DND-41 (cell line): ENCODE results near the gene TBC1D22A.

Experiments
- ATAC-seq: fragments of 200-7000 bp; cut with Tn5 transposase; 3 replicates; pipeline ENCODE4 v1.9.1; 2021; ENCODE audit warnings: low read depth; ENCODE audit not compliant: insufficient read depth
- DNase-seq: peaks from one replicate; pipeline ENCODE4 v3.0.0-alpha.2; 2020
- H2AFZ ChIP-seq: 2 replicates; pipeline ENCODE4 v1.6.0; 2012; ENCODE audit warnings: low read depth, low read length
- H3K27ac ChIP-seq: 2 replicates; pipeline ENCODE4 v1.5.1; 2012; ENCODE audit warnings: low read length, inconsistent platforms
- H3K27me3 ChIP-seq: fragments of 200-600 bp; sonication (generic); 2 replicates; pipeline ENCODE4 v1.6.0; 2012; ENCODE audit warnings: low read length, mild to moderate bottlenecking, inconsistent platforms; ENCODE audit not compliant: insufficient read depth, poor library complexity
- H3K36me3 ChIP-seq: 2 replicates; pipeline ENCODE4 v1.5.1; 2012; ENCODE audit warnings: low read length, inconsistent platforms; ENCODE audit not compliant: insufficient read depth
- H3K4me1 ChIP-seq: 2 replicates; pipeline ENCODE4 v1.5.1; 2012; ENCODE audit warnings: mild to moderate bottlenecking, low read length; ENCODE audit not compliant: insufficient read depth
- H3K4me2 ChIP-seq: 2 replicates; pipeline ENCODE4 v1.6.0; 2012; ENCODE audit warnings: mild to moderate bottlenecking, moderate library complexity, low read length, inconsistent platforms; ENCODE audit not compliant: insufficient read depth
- H3K4me3 ChIP-seq, 2 experiments: fragments of 200-600 bp in 1 of 2; shearing (Covaris generic) in 1 of 2; 2 replicates each; pipeline ENCODE4 v1.5.1; 2012 to 2016; ENCODE audit warnings: inconsistent platforms in 2 of 2, low read length in 2 of 2, mild to moderate bottlenecking in 2 of 2, low read depth in 1 of 2, moderate library complexity in 1 of 2
- H3K79me2 ChIP-seq: 2 replicates; pipeline ENCODE4 v1.6.0; 2012; ENCODE audit warnings: low read length, inconsistent platforms; ENCODE audit not compliant: insufficient read depth
- H3K9ac ChIP-seq: 2 replicates; pipeline ENCODE4 v1.6.0; 2012; ENCODE audit warnings: low read depth, mild to moderate bottlenecking, inconsistent platforms, low read length, moderate library complexity
- H3K9me3 ChIP-seq: 2 replicates; pipeline ENCODE4 v1.5.1; 2012; ENCODE audit warnings: low read length, moderate library complexity, mild to moderate bottlenecking, inconsistent platforms; ENCODE audit not compliant: insufficient read depth, severe bottlenecking
- H4K20me1 ChIP-seq: 2 replicates; pipeline ENCODE4 v1.6.0; 2012; ENCODE audit warnings: low read length; ENCODE audit not compliant: insufficient read depth
- CTCF ChIP-seq: IDR thresholded peaks from 2 replicates; pipeline ENCODE4 v1.5.1; 2012; ENCODE audit warnings: borderline replicate concordance, low read length, moderate library complexity, mild to moderate bottlenecking; ENCODE audit not compliant: poor library complexity, severe bottlenecking; ENCODE audit errors: extremely low read depth
- EZH2 ChIP-seq: IDR thresholded peaks from 3 replicates; pipeline ENCODE4 v1.6.1; 2012; ENCODE audit warnings: borderline replicate concordance, low read depth, mild to moderate bottlenecking, moderate library complexity, low read length, inconsistent platforms; ENCODE audit not compliant: severe bottlenecking

The TBC1D22A gene

GRCh38 chr22:47112582-47112965 is 350.1 kb downstream of the TBC1D22A start:
- Histone ChIP-seq H3K4me3 (no peak overlapping the region), H3K4me1 (no peaks in the 10 kb centered on the region), H3K9me3 (no peaks in the 10 kb centered on the region), H4K20me1 (no peaks in the 10 kb centered on the region; the same call in 1 of the 2 replicates), H3K4me2 (no peak overlapping the region), H3K79me2 (no peaks in the 10 kb centered on the region), H3K27me3 (no peaks in the 10 kb centered on the region), H3K36me3 (peaks cover 17% of the 10 kb centered on the region), H3K27ac (no peak overlapping the region), H2AFZ (no peak overlapping the region), H3K9ac (no peak overlapping the region)
- ATAC-seq, result no peak
- TF ChIP-seq EZH2 (no peak), CTCF (no peak)
- DNase-seq, result no peak

DNA sequence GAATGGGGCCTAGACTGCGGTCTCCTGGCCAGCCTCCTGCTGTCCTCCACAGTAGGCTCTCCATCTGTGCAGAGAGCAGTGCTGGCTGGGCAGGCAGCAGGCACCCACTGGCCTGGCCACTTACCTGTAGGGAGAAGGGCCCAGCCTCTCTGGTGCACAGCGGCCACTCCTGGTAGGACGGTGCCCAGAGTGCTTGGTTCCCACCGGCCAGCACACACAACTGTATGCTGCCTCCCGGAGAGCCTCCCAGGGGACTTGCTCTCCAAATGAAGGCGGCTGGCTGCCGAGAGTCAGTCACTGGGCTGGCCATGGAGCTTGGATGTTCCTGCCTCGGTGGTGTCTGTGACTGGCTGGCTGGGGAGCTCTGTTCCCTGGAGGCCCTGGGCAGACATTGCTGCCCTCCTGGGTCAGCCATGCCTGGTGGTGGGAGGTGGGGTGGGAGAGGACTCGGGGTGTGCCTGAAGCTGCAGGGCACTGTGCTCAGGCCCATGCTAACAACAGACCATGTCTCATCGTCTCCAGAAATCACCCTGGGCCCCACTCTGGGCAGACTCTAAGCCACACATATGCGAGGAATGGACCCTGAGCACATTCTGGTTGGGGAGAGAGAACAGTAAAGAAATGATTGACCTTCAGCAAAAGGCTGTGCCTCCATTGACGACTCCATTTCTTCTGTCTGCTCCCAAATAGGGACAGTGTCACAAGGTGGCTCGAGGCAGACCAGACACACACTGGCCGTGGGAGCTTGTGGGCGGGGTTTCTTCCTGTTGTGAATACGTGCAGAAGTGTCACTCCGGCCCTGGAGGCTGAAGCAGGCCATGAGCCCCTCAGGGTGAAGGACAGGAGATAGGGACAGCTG is 350.8 kb downstream of the TBC1D22A start:
- no peaks in the 10 kb centered on the region; the same call in 1 of the 2 replicates for H4K20me1 ChIP-seq

GRCh38 chr22:47113853-47114415 is 351.5 kb downstream of the TBC1D22A start:
- Histone ChIP-seq H4K20me1 (no peaks in the 10 kb centered on the region; the same call in 1 of the 2 replicates), H3K27ac (no peak overlapping the region), H3K27me3 (no peaks in the 10 kb centered on the region), H3K9me3 (no peaks in the 10 kb centered on the region), H3K79me2 (no peaks in the 10 kb centered on the region), H3K4me2 (no peak overlapping the region), H3K4me3 (no peak overlapping the region), H3K9ac (no peak overlapping the region), H3K36me3 (peaks cover 17% of the 10 kb centered on the region), H2AFZ (no peak overlapping the region), H3K4me1 (no peaks in the 10 kb centered on the region)
- no peak for TF ChIP-seq EZH2
- TF ChIP-seq CTCF, result no peak
- ATAC-seq, result no peak
- DNase-seq, result no peak

More for the DNA sequence above, 350.8 kb downstream of the TBC1D22A start:
- H3K4me3 ChIP-seq, result no peak overlapping the region
- peaks cover 17% of the 10 kb centered on the region for H3K36me3 ChIP-seq
- no peak overlapping the region for H3K27ac ChIP-seq
- no peak overlapping the region for H3K9ac ChIP-seq
- H3K79me2 ChIP-seq, result no peaks in the 10 kb centered on the region
- H3K9me3 ChIP-seq, result no peaks in the 10 kb centered on the region
- H3K4me1 ChIP-seq, result no peaks in the 10 kb centered on the region
- TF ChIP-seq CTCF, result no peak
- no peak for TF ChIP-seq EZH2
- DNase-seq (no peak), ATAC-seq (no peak)
- H3K27me3 ChIP-seq, result no peaks in the 10 kb centered on the region
- H2AFZ ChIP-seq, result no peak overlapping the region
- no peak overlapping the region for H3K4me2 ChIP-seq
